COLO829 (cell line): Measurements from ENCODE around the gene SDK1.

Experiments
- DNase-seq: peaks from one replicate; pipeline ENCODE4 v3.0.0; 2012; ENCODE audit warnings: low spot score

Gene SDK1

DNA sequence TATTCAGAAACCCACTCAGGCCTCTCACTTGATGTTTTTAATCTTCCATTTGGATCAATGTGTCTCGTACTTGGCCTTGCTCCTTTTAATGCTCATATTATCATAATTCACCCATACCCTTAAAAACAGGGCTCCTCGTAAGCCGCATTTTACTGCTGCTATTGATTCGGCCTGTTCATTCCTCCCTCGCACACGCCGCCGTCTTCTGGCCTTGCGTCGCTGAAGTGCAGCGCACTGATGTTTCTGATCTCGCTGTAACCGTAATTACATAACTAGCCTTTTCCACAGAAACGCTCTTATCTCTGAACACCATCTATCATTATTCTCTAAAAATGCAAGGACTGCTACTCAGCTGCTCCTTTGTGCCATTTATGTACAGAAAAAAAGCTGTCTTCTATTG, 836.5 kb downstream of the SDK1 start:
- no peak for DNase-seq

DNA sequence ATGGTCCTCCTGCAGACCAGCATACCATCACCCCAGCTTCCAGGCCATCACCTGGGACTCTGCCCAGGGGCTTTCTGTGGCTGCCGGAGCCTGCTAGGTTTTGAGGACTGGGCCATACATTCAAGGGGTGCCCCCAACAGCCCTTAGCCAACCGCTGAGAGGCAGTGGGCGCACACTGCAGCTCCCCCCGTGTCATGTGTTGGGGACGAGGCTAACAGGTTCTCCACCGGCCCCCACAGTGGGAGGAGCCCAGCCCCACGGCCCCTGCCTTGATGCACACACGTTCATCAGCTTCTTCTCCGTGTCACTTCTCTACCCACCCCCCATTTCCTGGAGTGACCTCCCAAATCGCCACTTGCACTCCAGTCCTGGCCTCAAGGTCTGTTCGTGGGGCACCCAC, 837.8 kb downstream of the SDK1 start:
- DNase-seq, result no peak

DNA sequence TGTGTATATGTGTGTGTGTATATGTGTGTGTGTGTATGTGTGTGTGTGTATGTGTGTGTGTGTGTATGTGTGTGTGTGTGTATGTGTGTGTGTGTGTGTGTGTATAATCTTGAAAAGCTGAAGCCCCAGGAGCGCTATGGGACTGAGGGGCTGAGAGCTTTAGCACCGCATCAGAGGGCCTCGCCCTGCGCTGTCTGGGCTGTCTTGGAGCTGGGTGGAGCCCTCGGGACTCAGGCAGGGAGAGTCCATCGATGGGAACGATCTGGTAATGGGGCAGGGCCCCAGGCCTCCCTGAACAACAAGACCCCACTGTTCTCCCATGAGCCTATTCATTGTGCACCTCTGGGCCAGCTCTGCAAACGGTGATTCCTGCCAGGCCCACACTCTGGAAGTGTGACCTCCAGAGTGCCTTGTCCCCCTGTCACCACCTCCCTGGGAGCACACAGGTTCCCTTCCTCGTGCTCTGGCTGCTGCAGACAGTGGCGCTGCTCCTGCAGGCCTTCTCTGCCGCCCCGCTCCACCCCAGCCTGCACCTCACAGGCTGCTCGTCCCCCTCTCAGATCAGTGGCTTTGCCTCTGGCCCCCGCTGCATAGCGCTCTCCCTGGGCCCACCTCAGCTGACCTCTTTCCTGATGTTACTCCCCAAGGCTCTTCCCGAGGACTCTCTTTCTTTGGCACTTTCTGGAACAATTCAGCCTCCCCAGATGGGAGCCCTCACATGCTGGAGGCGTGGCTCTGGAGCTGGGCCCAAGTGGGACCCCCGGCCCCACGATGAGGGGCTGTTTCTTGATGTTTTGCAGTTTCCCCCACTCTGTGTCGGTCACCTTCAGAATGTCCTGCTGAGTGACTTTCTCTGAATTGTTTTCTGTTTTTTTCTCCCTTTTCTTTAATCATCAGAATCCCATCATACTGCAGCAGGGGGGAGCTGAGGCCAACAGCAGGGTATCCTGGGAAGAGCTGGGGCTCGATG, 838.9 kb downstream of the SDK1 start:
- DNase-seq, result no peak

DNA sequence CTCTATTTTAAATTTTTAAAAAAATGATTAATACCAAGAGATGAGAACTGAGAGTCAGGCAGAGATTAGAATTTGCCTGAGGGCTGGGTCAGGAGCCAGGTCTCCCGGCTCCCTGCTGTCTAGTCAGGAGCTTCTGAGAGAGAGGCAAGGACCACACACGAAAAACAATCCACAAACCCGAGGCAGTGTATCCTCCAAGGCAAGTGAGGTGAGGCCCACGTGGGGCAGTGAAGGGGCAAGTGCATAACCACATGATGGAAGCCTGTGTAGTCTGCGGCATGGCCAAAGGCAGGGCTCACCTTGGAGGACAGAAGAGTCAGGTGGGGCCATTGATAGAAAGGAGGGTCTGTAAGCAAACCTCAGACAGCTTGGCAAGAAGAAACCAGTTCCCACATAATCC, 839.9 kb downstream of the SDK1 start:
- no peak for DNase-seq

DNA sequence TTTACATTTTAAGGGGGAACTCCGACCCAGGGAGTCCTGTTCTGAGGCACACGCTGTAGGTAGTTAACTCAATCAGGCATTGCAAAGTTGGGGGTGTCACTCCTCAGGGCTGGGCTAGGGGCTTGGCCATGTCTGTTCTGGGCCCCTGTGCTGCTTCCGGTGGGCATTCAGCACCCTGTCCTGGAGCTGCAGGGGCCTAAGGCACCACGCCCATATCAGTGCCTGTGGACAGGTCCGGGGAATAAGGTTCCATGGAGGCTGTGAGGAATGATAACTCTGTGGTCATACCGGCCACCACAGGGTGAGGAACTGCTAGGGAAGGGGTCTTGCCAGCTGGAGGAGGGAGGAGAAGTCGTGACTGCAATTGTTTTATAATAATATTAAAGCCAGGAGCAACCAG, 842.0 kb downstream of the SDK1 start:
- DNase-seq, result no peak

DNA sequence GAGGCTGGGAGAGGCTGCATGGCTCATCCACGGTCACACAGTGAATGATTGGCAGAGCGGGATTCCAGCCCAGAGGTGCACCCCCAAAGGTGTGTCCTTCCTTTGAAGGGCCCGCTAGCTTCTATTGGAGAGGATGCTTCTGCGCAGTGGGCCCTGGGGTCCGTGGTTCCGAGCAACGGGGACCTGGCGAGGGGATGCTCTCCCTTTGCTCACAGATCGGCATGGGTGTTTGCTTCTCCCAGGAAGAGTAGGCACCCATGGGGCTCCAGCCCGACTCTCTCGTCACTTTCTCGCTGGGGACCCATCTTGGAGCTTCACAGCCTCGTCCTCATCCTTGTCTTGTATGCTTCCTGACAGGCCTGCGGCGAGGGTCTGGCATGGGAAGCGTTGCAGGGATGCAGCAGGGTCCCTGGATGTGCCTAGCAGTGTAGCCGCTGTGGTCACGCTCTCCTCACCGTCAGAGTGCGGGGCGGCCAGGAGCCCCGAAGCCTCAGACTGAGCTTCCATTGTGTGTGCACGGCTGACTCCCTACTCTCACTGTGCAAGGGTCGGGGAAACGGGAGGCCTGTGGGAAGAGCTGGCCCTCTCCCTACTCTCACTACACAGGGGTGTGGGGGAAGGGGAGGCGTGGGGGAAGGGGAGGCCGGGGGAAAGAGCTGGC, 842.6 kb downstream of the SDK1 start:
- DNase-seq, result no peak

DNA sequence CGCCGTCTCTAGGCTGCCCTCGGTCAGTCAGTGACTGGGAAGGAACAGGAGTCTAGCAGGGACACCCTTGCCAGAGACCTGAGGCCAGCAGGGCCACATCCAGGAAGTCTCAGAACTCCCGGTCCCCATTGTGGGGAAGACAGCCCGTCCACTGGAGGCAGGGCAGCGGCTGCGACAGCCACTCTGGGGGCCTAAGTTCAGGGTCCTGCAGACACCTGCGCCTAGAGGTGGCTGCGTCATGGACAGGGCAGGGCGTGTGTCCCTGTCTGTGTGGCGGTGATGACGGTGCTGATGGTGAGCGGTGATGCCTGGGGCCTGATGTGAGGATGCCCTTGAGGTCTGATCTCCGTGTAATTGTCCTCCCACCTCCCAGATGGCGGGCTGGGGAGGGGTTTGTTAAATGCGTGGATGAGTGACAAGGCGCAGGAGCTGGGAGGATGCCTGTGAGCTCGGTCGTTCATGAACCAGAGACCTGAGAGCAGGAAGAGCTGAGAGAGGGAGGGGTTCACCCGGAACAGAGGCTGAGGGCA, 843.2 kb downstream of the SDK1 start:
- no peak for DNase-seq

DNA sequence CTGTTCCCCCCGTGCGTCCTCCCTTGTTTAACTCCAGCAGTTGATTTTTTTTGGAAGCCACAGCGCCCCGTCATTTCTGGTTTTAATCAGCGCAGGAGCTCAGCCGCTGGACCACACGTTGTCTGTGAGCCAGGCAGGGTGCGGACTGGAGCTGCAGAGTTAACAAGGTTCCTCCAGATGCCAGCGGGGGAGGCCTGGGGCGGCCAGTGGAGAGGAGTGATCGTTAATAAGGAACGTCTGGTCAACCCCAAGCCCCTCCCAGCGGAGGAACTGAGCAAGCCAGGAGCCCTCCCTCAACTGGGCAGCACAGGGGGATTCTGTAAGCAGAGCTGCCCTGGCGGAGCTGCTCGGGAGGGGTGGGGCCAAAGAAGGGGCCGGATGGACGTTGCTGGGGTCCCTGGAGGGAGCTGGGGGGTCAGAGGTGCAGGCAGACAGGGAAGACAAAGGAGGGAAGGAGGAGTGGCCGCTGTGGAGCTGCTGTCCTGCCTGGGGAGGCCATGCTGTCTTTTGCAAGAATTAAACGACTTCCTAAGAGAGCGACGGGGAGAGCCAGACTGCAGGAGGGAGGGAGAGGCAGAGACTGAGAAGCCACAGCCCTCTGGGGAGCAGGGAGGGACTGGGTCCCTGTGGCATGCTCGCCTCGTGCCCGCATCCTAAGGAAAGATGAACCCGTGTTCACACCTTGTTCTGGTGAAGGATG, 843.9 kb downstream of the SDK1 start:
- no peak for DNase-seq

DNA sequence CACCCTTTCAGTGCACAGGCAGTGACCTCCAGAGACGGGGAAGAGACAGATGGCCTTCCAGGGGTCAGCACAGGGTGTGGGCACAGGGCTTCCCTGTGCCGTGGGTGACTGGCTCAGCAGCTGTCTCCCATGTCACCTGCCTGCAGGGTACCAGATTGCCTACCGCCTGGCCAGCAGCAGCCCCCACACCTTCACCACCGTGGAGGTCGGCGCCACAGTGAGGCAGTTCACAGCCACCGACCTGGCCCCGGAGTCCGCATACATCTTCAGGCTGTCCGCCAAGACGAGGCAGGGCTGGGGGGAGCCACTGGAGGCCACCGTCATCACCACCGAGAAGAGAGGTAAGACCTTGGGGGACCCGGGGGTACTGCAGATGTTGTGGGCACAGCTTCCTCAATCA, 844.5 kb downstream of the SDK1 start:
- DNase-seq, result no peak

DNA sequence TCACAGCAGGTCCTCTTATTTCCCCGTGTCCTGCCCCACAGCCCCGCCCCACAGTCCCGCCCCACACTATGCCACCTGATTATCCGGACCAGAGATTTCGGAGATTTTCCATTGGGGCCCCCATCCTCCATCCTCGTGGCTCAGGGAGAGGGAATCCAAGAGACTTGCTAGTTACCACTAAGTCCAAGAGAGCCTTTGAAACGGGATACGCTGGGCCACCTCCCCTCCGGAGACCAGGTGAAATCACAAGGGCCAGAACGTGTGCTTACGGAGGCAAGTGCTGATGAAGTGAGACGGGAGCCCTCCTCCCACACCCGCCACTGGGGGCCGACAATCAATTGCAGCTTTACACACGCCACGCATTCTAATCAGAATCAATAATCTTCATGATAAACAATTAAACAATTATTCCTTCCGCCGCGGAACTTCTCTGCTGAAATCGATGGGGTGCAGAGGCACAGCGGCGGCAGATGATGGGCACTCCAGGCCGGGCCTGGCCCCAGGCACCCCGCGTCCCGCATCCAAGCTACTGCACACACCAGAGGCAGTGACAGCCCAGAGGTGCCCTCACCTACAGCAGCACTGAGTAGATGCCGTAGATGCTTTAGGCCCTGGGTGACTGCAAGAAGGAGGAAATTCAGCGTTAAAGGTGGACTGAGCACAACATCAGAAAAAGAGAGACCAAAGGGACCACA, 847.0 kb downstream of the SDK1 start:
- no peak for DNase-seq

DNA sequence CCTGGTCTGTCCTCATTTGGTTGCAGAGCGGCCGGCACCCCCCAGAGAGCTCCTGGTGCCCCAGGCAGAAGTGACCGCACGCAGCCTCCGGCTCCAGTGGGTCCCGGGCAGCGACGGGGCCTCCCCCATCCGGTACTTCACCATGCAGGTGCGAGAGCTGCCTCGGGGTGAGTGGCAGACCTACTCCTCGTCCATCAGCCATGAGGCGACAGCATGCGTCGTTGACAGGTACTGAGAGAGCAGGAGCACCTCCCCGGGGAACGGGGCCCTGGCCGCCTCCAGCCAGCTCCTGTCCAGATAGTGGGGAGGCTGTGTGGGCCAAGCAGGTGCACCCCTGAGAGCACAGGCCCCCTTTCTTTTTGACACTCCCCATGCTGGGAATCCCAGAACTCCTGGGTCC, 848.2 kb downstream of the SDK1 start:
- no peak for DNase-seq

DNA sequence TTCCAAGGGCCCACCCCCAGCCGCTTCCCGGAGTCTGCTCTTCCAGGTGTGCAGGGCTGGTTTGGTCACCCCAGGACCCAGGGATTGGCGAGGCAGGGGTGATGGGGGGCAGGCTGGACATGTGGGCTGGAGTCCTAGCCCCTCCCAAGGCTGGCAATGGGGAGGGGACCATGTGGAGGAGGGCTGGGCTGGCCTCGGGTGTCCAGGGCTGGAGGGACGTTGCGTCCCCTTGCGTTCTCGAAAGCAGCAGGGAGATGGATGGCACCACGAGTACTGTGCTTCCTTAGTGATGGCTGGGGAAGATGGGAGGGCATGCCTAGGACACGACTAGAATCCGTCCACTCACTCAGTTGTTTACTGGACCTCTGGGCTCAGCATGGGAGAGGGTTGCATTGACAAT, 848.6 kb downstream of the SDK1 start:
- DNase-seq, result no peak

DNA sequence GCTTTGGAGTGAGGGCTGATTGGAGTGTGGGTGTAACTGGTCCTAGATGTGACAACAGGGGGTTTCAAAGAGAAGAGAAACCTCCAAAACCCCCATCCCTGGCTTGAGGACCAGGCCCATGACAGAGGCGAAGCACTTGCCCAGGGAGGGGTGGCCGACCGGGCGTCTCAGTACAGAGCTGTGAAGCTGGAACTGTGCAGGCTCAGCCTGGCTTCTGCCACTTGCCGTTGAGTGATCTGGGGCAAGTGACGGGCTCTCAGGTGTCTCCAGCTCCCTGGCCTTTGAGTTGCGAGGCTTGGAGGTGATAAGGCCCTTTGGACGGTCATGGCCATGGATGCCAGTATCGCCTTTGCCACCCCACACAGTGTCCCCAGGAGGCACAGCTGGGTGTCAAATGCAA, 849.7 kb downstream of the SDK1 start:
- no peak for DNase-seq

DNA sequence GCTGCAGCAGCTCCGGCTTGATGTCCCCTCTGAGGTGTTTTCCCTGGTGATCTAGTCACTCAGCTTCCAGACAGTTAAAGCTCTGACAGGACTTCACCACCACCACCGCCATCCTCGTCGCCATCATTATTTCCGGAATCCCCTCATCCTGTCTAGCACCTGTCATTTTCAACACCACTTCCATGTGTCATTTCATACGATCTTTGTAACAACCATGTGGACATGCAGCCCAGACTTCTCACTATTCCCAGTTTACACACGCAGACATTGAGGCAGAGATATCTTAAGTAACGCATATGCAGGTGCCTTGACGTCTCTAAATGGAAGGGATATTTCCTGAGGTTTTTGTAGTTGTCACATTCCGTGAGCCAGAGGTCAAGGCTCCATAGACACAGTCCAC, 850.5 kb downstream of the SDK1 start:
- no peak for DNase-seq

DNA sequence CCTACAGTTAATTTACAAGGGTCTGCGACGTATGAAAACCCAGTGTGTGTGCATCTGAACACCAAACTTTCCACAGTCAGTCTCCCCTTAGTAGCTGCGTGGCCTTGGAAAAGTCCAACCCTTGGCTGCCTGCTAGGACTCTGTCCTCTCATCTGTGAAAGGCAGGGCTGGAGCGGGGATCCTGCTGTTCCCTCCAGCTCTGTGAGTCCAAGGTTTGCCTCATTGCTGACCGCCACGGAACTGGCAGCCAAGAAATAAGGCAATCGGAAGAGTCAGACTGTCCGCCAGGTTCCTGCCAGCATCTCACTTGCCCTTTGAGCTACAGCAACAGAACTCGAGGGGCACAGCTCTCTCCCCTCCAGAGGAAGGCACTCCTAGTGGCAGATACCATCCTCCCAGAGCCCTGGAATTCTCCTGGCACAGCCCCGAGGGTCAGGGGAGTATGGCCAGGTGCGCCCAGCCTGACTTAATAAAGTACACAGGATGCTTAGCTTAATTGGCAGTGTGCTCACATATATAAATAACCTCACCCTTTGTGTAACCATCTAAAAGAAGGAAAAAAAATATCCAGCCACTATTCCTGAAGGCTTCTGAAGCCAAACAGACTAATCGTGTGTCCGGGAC, 851.0 kb downstream of the SDK1 start:
- DNase-seq, result no peak

DNA sequence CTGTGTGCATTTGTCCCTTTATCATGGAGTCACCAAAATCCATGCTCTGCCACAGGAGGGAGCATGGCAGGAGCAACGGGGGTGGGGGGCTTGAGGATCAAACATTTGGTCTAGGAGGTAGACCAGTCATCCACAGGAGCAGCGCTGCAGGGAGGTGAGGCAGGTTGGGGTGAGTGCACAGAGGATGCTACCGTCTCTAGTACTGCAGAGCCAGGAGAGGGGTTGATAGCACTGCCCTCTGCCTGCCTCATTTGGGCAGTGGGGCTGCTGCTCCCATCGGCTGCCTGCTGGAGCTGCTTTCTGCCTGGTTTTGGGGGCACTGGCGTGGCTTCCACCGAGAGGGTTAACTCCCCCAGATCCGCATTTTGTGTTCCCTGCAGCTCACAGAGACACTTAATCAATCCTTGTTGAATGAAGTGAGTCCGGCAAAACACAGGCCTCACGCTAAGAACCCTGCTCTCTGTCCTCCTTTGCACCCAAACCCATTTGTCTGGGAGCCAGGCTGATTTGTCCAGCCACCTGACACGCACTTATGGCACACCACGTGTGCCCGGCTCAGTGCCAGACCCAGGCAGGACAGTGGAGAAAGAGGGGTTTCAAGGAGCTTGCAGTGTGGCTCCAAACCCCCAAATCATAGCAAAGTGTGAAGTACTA, 854.0 kb downstream of the SDK1 start:
- DNase-seq, result no peak

DNA sequence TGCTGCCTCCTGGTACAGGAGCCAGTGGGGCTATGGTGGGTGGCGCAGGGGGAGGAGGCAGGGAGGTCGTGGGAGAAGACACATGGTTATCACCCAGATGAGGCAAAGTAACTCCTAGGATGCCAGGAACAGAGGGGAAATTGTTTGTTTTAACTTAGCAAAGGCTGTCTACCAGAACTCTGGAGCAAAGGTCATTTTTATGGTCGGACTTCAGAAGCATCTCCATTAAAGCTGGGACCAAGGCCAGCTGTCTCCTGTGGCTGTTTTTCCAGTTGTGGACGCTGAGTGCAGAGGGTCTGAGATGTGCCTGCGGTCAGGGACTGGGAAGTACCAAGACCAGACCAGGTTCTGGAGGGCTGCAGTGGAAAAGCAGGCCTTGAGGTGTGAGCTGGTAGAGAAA, 855.1 kb downstream of the SDK1 start:
- DNase-seq, result no peak

DNA sequence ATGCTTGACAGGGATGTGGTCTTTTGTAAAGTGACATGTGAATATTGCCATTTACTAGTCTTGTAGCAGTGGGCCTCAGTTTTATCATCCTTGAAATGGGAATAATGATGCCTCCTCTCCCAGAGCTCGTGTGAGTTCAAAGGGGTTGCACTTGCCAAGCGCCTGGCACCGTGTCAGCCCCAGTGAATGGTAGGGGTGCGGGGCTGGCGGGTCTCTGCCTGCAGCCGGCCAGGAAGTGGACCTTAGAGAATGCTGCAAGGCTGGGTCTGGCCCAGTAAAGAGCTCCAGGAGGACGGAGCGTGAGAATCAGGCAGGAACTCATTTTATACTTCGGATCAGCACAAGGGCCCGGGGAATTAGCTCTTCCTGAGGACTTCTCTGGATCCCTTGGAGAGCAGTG, 856.6 kb downstream of the SDK1 start:
- DNase-seq, result no peak

DNA sequence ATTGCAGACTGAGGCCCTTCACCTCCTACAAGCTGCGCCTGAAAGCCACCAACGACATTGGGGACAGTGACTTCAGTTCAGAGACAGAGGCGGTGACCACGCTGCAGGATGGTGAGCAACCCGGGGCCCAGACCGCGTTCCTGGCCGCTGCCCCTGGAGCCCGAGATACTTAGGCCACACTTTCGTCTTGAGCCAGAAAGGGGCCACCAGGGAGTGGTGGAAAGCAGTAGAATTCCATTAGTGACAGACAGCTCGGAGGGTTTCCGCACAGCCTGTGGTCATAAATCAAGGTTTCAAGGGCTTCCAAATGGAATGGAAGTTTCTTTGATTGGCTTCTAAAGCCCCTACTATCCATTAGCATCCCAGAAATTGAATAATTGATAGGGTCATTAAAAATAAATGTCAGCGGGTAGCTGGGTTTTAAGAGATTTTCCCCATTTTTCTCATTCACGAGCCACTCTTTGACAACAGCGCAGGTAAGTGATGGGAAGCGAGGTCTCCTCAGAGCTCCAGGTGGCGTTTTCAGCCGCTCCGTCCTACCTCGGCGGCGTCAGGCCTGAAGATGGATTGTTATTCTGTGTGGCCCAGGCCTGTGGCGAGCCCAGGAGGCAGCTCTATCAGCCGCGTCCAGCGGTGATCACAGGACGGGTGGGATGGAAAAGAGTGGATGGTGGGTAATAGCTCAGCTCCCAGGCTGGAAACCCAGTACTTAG, 857.5 kb downstream of the SDK1 start:
- DNase-seq, result no peak

DNA sequence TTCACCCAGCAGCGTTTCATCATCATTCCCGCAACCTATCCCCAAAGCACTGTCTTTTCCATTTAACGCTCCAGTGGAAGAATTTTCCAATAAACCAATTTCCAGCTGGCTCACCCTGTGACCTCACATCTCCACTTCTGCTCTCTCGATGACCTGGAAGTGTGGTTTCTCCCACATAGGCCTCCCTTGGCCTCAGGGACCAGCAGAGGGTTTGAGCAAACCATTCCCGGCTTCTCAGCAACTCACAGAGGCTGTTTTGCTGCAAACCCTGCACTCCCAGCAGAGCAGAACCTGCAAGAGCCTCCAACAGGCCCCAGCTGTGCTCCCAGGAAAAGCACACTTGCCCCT, 858.1 kb downstream of the SDK1 start:
- DNase-seq, result no peak
